Raji (cell line): ENCODE results near the gene COX7A2.
A peak's percentile ranks its signal among the peaks of the same experiment; 100 is the strongest.

Experiments used
- POLR2A ChIP-seq: IDR thresholded peaks from 2 replicates; pipeline ENCODE4 v1.6.1; 2011; ENCODE audit warnings: low read depth, low read length, control low read depth; ENCODE audit not compliant: insufficient read depth

The COX7A2 gene

GRCh38 chr6:75243333-75244062 lies at the start of gene COX7A2:
Gene COX7A2 (minus strand): TSS chr6:75243801. CDS start chr6:75243734, 67 bp downstream.
- TF ChIP-seq POLR2A = peak; percentile 100

GRCh38 chr6:75292555-75292954 lies 49.0 kb upstream of the COX7A2 start:
- no peak for TF ChIP-seq POLR2A

GRCh38 chr6:75291744-75292143 lies 48.1 kb upstream of the COX7A2 start:
- no peak for TF ChIP-seq POLR2A

- no peak for TF ChIP-seq POLR2A
Measured at GRCh38 chr6:75291331-75291730, 47.7 kb upstream of the COX7A2 start.

GRCh38 chr6:75290136-75290945 lies 46.7 kb upstream of the COX7A2 start:
- no peak for TF ChIP-seq POLR2A

- TF ChIP-seq POLR2A = no peak
Measured at GRCh38 chr6:75288023-75288422, 44.4 kb upstream of the COX7A2 start.

- TF ChIP-seq POLR2A = peak; percentile 33; the same call in 1 of the 2 replicates
Measured at GRCh38 chr6:75287424-75287823, 43.8 kb upstream of the COX7A2 start.

GRCh38 chr6:75286955-75287354 lies 43.4 kb upstream of the COX7A2 start:
- no peak for TF ChIP-seq POLR2A

- TF ChIP-seq POLR2A = no peak
Measured at GRCh38 chr6:75285283-75285639, 41.7 kb upstream of the COX7A2 start.

- TF ChIP-seq POLR2A = peak; percentile 100
Measured at GRCh38 chr6:75284632-75285282, 41.2 kb upstream of the COX7A2 start, which contains the start of gene TMEM30A. Gene TMEM30A (minus strand): TSS chr6:75284792. CDS start chr6:75284638, 154 bp downstream.

GRCh38 chr6:75283907-75284631 lies 40.5 kb upstream of the COX7A2 start:
- no peak for TF ChIP-seq POLR2A

GRCh38 chr6:75282706-75283105 lies 39.1 kb upstream of the COX7A2 start:
- no peak for TF ChIP-seq POLR2A

GRCh38 chr6:75281653-75282052 lies 38.1 kb upstream of the COX7A2 start:
- no peak for TF ChIP-seq POLR2A

GRCh38 chr6:75280131-75280855 lies 36.7 kb upstream of the COX7A2 start:
- TF ChIP-seq POLR2A = no peak
